Right ventricle myocardium inferior (tissue), 1 donor: ENCODE results near the gene COL6A2. TPM values are rescaled to one million over a fixed set of nuclear protein-coding genes. Genes with fewer than 3 reads are reported as not detected.
"Not testable (repeated sequence)": the region's sequence is repeated elsewhere in the genome, so short reads cannot be mapped to it uniquely, and the experiment has no call there.

Experiments
- ATAC-seq: fragments of 200-7000 bp; cut with Tn5 transposase; one replicate; pipeline ENCODE4 v1.9.1; 2020; ENCODE audit warnings: mild to moderate bottlenecking, moderate library complexity
- DNase-seq: peaks from one replicate; pipeline ENCODE4 v3.0.0; 2021; ENCODE audit errors: missing footprints
- intact Hi-C: fragments of 100-400 bp; cut with DNase I; formaldehyde crosslinking; loops from one replicate; pipeline ENCODE4 v1.11.0; 2022
- total RNA-seq: library from RNA; stranded (reverse); fragmentation: NEBNext Ultra II Directional; extraction: Animal tissue kit (Norgen Biotek cat#: 25700); gene quantifications from one replicate; pipeline ENCODE4 v1.2.1, GENCODE V29; 2021
- donor health status: DM: no; HTN: yes; CAD: no; lungs with severe emphysema.

COL6A2 gene
- total RNA-seq, 1 donor from 2014 or later, result 254 TPM

DNA sequence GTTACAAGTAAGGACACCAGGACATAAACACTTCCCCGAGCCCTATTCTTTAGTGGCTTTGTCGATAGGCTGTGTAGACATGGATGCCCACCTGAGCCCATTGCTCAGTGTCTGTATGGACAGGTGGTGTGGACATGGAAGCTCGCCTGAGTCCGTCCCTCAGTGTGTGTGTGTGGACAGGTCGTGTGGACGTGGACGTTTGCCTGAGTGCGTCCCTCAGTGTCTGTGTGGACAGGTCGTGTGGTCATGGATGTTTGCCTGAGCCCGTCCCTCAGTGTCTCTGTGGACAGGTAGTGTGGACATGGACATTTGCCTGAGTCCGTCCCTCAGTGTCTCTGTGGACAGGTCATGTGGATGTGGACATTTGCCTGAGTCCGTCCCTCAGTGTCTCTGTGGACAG is 38.7 kb upstream of the COL6A2 start:
- intact Hi-C loops, result loop anchor here (5.0 kb wide), 1 partner anchor 87 kb away; no protein-coding TSS in a partner anchor
- DNase-seq (peak; percentile 22), ATAC-seq (no peak)

DNA sequence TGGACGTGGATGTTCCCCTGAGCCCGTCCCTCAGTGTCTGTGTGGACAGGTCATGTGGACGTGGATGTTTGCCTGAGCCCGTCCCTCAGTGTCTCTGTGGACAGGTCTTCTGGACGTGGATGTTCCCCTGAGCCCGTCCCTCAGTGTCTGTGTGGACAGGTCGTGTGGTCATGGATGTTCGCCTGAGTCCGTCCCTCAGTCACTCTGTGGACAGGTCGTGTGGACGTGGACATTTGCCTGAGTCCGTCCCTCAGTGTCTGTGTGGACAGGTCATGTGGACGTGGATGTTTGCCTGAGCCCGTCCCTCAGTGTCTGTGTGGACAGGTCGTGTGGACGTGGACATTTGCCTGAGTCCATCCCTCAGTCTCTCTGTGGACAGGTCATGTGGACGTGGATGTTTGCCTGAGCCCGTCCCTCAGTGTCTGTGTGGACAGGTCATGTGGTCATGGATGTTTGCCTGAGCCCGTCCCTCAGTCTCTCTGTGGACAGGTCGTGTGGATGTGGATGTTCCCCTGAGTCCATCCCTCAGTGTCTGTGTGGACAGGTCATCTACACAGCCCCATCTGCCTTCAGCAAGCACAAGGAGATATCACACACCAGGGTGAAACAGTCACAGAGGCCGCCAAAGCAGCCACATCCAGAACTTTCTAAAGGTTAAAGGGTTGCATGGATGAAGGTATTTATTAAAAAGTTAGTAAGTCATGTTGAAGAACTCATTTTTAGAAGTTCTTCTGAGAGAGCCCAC is 38.0 kb upstream of the COL6A2 start:
- intact Hi-C loops, result loop anchor here (5.0 kb wide), 2 partner anchors 33 to 88 kb away; no protein-coding TSS in a partner anchor
- not testable (repeated sequence) for DNase-seq, ATAC-seq

DNA sequence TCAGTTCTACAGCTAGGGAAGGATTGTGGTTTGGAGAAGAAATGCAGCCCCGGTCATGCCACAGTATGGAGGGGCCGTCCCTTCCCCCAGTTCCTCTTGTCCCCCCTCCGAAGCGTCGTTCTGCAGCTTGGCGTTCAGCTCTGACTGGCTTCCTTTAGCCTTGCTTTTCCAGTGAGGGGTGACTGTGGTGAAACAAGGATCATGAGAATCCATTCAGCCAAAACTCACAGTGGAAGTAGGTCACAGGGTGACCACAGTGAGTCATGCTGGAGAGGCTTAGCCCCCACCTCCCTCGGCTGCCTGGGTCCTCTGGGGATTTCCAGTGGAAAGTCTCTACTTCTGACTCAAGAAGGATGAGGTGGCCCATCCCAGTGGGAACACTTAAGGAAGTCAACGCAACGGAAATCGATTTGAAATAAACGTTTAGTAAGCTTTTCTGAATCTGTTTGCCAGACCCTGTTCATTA is 37.3 kb upstream of the COL6A2 start:
- ATAC-seq, result peak; percentile 62
- peak; percentile 71 for DNase-seq
- intact Hi-C loops, result loop anchor here (5.0 kb wide), 1 partner anchor 33 kb away; no protein-coding TSS in a partner anchor

DNA sequence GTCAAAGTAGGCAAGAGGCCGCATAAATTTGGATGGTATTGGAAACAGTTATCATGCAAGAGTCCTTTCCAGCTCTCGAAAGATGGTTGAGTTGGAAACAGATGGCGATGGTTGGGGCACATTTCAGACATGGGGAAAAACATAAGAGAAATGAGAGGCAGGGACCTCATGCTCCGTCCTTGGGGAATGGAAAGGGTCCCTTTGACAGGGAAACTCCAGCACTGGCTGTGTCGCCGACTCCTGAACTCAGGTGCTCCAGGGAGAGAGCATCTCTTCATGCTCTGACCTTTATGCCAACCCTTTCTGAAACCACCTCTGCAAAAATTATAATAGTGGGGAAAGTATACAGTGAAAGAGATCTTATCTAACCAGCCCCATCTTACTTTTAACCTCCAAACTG is 36.8 kb upstream of the COL6A2 start:
- DNase-seq (no peak), ATAC-seq (no peak)
- intact Hi-C loops, result loop anchor here (5.0 kb wide), 1 partner anchor 34 kb away; no protein-coding TSS in a partner anchor

DNA sequence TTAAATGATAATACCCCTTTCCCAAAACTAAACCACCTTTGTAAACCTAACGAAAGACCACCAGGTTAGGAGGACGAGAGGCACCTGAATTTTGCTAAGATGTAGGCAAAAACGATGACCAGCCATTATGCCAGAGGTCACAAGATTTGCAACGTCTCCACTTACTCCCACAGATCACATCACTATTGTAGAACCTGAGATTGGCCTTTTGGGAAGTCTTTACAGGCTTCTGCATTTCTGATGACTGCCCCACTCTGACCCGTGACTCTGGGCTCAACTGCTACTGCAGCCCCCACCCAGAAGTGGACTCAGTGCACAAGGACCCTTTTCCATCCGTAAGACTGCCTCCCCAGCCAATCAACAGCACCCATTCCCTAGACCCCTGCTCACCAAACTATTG is 36.4 kb upstream of the COL6A2 start:
- intact Hi-C loops, result loop anchor here (5.0 kb wide), 1 partner anchor 34 kb away; no protein-coding TSS in a partner anchor
- DNase-seq (no peak), ATAC-seq (no peak)

DNA sequence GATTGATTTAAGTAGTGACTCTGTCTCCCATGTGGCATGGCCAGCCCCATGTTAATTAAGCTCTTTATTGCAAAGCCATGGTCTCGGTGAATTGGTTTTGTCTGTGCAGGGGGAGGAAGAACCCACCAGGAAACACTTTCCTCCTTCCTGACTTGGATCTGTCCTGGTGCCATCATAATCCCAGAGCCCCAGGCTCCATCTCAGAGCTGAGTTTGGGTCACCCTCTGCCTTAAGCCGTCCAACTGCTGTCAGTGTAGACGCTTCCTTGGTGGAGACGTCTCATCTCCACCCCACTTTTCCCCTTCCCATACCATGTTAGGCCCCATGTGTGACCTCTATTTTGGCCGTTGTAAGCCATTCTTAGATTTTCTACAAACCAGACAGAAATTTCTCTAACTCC is 36.0 kb upstream of the COL6A2 start:
- ATAC-seq (no peak), DNase-seq (no peak)
- intact Hi-C loops, result loop anchor here (5.0 kb wide), 1 partner anchor 35 kb away; no protein-coding TSS in a partner anchor

DNA sequence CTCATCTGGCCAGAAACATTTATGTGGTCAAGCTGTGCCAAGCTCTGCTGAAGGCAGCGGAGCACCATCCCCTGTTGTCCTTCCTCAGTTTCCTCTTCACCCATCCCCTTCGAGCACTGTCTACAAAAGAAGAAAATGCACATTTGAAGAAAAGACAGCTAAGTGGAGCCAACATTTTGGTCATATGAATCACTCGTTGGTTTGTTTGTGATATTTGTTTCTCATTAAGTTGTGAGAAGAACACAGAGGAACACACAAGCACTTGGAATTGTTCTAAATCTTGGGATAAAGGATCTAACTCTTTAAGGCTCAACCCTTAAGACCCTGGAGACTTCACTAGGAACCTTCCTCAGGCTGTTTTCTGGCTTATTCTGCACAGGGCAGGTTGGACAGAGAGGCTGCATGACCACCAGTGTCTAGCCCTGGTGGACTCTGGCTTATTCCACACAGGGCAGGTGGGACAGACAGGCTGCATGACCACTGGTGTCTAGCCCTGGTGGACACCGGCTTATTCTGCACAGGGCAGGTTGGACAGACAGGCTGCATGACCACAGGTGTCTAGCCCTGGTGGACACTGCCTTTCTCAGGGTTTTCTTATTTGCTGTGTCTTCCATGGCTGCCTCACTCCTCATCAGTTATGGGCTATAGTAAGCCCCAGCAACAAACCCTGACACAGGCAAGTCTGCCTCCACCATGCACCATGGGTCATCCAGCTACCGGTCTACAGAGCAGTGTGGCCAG is 35.3 kb upstream of the COL6A2 start:
- no peak for DNase-seq
- intact Hi-C loops, result loop anchor here (5.0 kb wide), 1 partner anchor 35 kb away; no protein-coding TSS in a partner anchor
- no peak for ATAC-seq

DNA sequence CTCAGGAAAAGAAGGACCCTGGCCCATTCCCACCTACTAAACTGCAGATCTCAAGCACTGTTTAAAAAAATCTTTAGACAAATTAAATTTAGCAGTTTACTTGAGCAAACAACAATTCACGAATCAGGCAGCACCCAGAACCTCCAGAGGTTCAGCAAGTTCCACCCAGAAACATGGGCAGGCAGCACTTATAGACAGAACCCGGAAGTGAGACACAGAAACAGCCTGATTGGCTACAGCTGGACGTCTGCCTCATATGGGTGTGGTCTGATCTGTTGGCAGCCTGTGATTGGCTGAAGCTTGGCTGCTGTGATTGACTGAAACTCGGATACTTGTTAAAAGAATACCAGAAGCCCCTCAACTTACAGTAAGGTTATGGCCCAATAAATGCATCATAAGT is 34.7 kb upstream of the COL6A2 start:
- intact Hi-C loops, result loop anchor here (5.0 kb wide), 1 partner anchor 36 kb away; no protein-coding TSS in a partner anchor
- DNase-seq, result no peak
- ATAC-seq, result no peak

DNA sequence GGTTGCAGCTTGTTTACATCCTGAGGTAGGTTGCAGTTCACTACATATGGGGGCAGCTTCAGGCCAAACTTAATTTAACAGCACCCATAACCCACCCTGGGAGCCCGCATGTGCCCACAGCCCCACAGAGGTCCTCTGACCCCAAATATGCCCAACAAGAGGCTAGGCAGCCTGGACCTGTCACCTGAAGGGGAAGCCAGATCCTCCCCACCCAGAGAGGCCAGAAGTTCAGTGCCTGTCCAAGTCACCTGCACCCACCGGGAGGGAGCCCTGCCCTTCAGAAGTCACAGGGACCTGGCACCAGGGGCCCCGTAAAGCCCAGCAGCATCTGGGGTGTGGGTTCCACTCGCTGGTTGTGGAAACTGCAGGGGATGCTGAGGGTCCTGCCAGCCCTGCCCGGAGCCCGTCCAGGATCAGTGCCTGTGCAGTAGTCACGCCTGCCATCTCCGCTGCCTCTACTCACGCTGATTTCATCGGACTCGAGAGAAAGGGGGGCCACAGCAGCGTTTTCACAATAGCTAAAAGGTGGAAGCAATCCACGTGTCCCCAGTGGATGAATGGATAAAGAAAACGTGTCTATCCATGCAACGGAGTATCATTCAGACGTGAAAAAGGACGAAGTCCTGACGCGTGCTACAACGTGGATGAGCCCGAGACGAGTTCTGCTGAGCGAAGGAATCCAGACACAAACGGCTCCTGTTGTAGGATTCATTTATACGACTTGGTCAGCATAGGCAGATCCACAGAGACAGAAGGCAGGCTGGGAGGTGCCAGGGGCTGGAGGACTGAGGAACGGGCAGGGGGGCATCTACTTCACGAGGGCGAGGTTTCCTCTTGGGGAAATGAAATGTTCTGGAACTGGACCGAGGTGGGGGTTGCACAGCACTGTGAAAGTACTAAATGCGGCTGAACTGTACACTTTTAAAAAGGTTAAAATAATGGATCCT is 33.9 kb upstream of the COL6A2 start:
- no peak for DNase-seq
- intact Hi-C loops, result loop anchor here (5.0 kb wide), 1 partner anchor 37 kb away; no protein-coding TSS in a partner anchor
- no peak for ATAC-seq

DNA sequence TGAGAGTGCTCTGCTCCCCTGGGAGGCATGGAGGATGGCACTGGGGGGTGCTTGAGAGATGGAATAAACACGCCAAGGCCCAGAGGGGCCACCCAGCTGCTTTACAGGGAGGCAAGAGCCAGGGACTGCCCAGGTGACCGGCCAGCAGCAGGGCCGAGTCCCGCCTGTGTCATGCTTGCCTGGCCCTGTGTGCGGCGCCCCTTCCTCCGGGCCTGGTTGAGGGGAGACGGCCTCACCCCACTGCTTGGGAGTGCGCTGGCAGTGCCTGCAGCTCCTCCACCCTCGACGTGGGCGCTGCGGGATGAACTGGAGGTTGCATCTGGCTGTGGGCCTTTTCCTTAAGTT is 33.1 kb upstream of the COL6A2 start:
- ATAC-seq (no peak), DNase-seq (no peak)
- intact Hi-C loops, result loop anchor here (5.0 kb wide), 1 partner anchor 38 kb away; no protein-coding TSS in a partner anchor

DNA sequence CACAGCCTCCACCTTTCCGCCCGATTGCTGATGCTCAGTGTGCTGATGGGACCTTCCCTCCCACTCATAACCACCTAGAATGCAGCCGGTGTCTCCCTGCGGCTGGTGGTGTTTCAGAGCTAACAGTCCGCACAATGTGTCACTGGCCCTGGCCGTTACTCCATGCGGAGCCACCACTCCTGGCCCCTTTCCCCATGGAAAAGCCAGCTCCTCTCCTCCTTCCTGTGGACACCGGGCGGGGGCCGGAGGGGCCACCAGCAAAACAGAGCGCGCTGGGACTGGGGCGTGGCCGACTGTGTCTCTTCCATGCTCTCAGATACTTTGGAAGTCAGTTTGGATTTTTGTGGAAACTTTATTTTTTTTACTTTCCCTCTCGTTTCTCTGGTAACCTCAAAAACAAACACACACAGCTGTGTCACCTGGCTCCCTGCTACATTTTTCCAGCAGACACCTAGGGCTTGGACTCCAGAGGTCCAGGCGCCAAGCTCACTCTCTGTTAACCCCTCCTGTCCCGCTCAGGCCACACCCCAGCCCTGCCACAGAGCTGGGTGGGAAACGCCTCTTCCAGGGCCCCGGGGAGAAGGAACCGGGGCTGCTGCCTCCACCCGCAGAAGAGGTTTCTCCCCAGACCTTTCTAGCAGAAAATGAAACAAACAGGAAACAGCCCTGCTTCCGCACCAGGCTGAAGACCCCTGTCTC is 32.5 kb upstream of the COL6A2 start:
- intact Hi-C loops, result no loop called here
- ATAC-seq, result peak; percentile 43
- peak; percentile 85 for DNase-seq

DNA sequence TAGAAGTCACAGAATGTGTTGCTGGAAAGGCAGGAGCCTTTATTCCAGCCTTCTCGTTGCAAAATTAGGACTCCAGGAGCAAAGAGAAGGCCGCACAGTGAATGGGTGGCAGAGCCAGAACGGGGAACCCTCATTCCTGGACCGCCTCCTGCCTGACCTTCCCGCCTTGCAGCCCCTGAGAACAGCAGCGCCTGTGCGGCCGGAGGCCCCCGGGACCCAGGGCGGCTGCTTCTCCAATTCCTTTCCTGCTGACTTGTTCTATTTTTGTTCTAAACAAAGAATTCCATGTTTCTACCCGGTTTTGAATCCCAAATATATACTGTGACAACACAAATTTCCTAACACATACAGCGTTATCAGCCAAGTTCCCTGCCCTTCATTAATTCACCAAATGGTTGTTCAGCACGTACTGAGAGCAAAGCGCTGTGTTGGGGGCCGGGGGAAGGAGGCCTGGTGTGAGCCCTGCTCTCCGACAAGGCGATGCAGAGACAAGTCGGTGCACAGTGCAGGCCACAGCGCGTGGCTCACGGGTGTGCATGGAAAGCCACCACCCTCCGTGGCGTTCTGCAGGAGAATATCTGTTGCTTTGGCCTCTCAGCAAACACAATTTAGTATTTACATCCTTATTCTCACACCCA is 31.9 kb upstream of the COL6A2 start:
- ATAC-seq (no peak), DNase-seq (no peak)
- intact Hi-C loops, result no loop called here

DNA sequence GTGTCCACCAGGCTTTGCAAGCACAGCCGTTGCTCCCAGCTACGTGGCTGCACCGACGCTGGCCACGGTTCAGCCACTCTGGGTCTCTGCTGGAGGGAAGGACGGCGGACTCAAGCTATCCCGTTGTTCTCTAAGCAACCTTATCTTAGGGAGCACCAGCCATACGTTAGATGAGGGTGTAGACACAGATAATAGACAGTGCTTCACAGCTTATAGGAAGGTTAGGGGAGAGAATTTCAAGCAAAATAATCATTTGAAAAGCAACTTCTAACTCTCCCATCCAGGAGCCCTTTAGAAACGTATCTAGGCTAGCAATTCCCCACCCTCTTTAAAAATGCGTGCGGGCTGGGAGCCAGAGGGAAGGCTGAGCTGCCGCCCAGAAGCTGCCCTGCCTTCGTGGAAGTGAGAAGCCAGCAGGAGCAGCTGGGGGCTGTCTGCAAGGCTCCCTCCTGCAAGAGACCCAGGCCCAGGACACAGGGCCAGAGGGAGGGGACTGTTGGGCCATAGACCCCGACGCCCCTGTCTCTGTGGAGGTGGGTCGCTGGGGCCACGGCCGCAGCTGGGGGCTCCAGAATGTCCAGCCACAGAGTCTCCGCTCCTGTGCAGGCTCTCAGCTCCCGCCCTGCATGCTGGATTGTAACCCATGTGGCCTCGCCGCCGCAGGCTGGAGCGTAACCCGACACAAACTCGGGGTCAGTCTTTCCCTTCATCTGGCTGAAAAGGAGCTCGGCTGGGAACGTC is 31.2 kb upstream of the COL6A2 start:
- intact Hi-C loops, result no loop called here
- ATAC-seq (peak; percentile 59), DNase-seq (no peak)

DNA sequence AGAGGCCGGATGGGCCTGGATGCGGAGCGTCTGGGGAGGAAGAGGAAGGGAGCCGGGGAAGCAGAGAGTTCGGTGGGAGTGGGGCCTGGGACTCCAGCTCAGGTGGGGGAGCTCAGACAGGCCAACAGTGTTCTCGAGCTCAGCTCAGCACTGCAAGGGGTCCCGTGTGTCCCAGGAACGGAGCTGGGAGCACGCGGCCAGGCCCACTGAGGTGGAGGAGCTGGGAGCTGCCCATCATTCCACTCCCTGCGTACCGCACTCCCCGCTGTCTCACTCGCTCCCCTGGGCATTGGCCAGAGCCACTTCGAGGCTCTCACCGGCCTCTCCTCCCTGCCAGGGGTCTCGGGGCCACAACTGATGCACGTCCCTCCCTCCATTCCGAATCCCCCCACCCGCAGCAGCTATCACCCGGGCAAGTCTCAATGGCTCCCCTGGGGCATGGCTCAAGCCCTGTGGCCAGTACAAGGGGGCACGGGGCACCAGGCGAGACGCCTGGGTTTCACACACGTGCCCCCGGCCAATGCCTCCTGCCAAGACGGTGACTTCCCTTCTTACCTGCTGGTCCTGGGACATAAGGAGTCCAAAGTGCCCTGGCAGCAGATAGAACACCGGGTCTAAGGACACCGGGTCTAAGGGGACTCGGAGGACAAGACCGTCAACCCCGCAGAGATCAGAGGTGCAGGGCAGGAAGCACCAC is 30.3 kb upstream of the COL6A2 start:
- no peak for DNase-seq

DNA sequence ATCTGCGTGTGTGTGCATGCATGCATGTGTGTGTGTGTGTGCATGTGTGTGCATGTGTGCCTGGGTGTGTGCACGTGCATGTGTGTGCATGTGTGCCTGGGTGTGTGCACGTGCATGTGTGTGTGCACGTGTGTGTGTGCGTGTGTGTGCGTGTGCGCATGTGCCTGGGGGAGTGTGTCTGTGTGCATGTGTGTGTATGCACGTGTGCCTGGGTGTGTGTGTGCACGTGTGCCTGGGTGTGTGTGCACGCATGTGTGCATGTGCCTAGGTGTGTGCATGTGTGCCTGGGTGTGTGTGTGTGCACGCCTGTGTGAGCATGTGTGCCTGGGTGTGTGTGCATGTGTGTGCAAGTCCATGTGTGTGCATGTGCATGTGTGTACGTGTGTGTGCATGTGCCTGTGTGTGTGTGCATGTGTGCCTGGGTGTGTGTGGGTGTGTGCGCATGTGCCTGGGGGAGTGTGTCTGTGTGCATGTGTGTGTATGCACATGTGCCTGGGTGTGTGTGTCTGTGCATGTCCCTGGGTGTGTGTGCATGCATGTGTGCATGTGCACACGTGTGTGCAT is 29.3 kb upstream of the COL6A2 start:
- no peak for DNase-seq
- no peak for ATAC-seq
- intact Hi-C loops, result no loop called here

More for the DNA sequence above, 30.3 kb upstream of the COL6A2 start:
- intact Hi-C loops, result no loop called here
- no peak for ATAC-seq

DNA sequence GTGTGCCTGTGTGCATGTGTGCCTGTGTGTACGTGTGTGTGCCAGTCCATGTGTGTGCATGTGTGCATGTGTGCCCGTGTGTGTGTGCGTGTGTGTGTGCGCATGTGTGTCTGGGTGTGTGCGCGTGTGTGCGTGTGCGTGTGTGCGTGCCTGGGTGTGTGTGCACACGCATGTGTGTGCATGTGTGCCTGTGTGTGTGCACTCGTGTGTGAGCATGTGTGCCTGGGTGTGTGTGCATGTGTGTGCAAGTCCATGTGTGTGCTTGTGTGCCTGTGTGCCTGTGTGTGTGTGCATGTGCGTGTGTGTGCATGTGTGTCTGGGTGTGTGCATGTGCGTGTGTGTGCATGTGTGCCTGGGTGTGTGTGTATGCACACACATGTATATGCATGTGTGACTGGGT is 28.7 kb upstream of the COL6A2 start:
- intact Hi-C loops, result no loop called here
- ATAC-seq (no peak), DNase-seq (no peak)
